K562 (cell line): ENCODE results near the gene SV2C. TPM values are rescaled to one million over a fixed set of nuclear protein-coding genes. Genes with fewer than 3 reads are reported as not detected.

Experiments used
- EP300 ChIP-seq: IDR thresholded peaks from 2 replicates; pipeline ENCODE4 v1.6.1; 2012; ENCODE audit warnings: low read length, improper control_type of control experiment
- FOSL1 ChIP-seq: fragments of 200-800 bp; sonication (Bioruptor generic); conservative IDR thresholded peaks from 2 replicates; pipeline ENCODE4 v1.6.1; 2016; ENCODE audit warnings: missing genetic modification characterization, missing compliant biosample characterization
- MAZ ChIP-seq, 2 experiments: fragments of 450-650 bp in 1 of 2; sonication (generic) in 1 of 2; formaldehyde crosslinking; IDR thresholded peaks in 1 of 2; conservative IDR thresholded peaks in 1 of 2; 2 replicates each; pipeline versions ENCODE4 v1.4.0 to v1.5.0; 2020; ENCODE audit warnings: mild to moderate bottlenecking in 1 of 2, missing genetic modification reagents in 1 of 2
- NFRKB ChIP-seq: fragments of 450-650 bp; IDR thresholded peaks from 2 replicates; pipeline ENCODE4 v1.6.1; 2016; ENCODE audit warnings: low read depth
- NRF1 ChIP-seq, 2 experiments: fragments of 450-650 bp; IDR thresholded peaks in 1 of 2; conservative IDR thresholded peaks in 1 of 2; 2 replicates each; pipeline ENCODE4 v1.6.1; 2014; ENCODE audit warnings: mild to moderate bottlenecking in 2 of 2
- POU5F1 ChIP-seq: fragments of 150-350 bp; IDR thresholded peaks from 2 replicates; pipeline ENCODE4 v1.6.1; 2014; ENCODE audit warnings: borderline replicate concordance, low read length, low read depth, mild to moderate bottlenecking; ENCODE audit not compliant: partially characterized antibody
- ZNF586 ChIP-seq: fragments of 450-650 bp; formaldehyde crosslinking; conservative IDR thresholded peaks from 2 replicates; pipeline ENCODE4 v1.4.0; 2020; ENCODE audit warnings: mild to moderate bottlenecking, moderate library complexity
- ZNF780A ChIP-seq: fragments of 250-450 bp; sonication (Bioruptor Pico); IDR thresholded peaks from 2 replicates; pipeline ENCODE4 v1.5.0; 2021; ENCODE audit warnings: mild to moderate bottlenecking
- polyA plus RNA-seq, 8 experiments: library from polyadenylated mRNA; depleted of rRNA in 4 of 8; stranded (reverse) in 5 of 8; unstranded in 3 of 8; fragments of >200 nt; fragmentation: Nextera tagmentation in 2 of 8; fragmentation: Illumina TruSeq in 1 of 8; extraction: Ambion mirVana in 2 of 8; extraction: Trizol in 1 of 8; gene quantifications; 2 replicates each; pipeline versions ENCODE4 v1.2.1 to v1.2.3, GENCODE V29; 2011 to 2014; ENCODE audit warnings: inconsistent platforms in 1 of 8, missing spikeins in 1 of 8
- total RNA-seq, 7 experiments: library from RNA; depleted of rRNA in 6 of 7; stranded (reverse); fragments of >200 nt in 6 of 7; fragmentation: Illumina TruSeq in 2 of 7; extraction: Trizol in 2 of 7; gene quantifications; 2 replicates each; pipeline versions ENCODE4 v1.2.1 to v1.2.3, GENCODE V29; 2011 to 2021; ENCODE audit warnings: low replicate concordance in 1 of 7
- TF ChIP-seq, protein P1 (sequence below): fragments of 450-650 bp; IDR thresholded peaks from 2 replicates; pipeline ENCODE4 v1.6.1; 2016; ENCODE audit warnings: mild to moderate bottlenecking, moderate library complexity
- TF ChIP-seq, protein P2 (sequence below), 2 experiments: fragments of 450-650 bp in 1 of 2; sonication (generic) in 1 of 2; formaldehyde crosslinking; conservative IDR thresholded peaks; 2 replicates each; pipeline versions ENCODE4 v1.4.0 to v1.8.1; 2020 to 2022; ENCODE audit warnings: mild to moderate bottlenecking in 1 of 2, missing genetic modification reagents in 1 of 2
- TF ChIP-seq, protein P3 (sequence below): fragments of 250-450 bp; sonication (Bioruptor Pico); IDR thresholded peaks from 2 replicates; pipeline ENCODE4 v1.8.0; 2021; ENCODE audit warnings: moderate library complexity, mild to moderate bottlenecking, inconsistent platforms

SV2C gene
- total and polyA plus RNA-seq, 9 of the 15 experiments (the other 6 are each of a cell fraction or from before 2014, with no cell fraction given): 0.05 TPM; not detected in 8

DNA sequence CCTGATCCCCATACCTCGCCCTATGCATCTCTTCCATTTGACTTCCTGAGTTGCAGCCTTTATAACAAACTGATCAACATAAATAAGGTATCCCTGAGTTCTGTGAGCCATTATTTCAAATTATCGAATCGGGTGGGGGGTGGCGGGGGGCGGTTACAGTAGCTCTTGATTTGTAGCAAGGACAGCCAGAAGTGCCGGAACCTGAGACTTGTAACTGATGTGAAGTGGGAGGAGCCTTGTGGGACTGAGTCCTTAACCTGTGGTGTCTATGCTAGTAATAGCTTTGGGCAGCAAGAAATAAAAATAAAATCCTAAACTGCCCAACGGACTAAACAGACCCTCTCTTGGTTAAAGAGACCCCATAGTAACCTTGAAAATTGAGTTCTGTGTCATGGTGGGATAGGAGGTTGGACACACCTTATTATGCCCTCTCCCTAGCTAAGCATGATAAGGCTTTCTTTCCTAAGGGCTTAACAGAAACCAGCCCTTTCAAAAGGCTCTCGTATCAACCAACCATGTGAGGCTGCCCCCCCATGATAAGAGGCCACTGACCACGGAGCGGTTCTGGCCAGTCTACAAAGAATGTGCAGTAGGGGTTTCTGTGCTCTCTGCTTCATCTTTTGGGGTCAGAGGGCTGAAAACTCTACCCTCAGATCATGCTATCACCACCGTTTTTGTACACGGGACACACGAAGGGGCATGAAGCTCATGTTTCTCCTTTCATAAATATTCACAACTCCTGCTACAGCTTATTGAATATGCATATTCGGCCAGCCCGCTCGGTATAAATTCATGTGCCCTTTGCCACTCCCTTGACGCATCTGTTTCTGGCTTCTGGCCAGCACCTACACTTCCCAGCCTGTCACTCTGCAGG, 280.4 kb downstream of the SV2C start (continued):
- TF ChIP-seq, protein P1, sequence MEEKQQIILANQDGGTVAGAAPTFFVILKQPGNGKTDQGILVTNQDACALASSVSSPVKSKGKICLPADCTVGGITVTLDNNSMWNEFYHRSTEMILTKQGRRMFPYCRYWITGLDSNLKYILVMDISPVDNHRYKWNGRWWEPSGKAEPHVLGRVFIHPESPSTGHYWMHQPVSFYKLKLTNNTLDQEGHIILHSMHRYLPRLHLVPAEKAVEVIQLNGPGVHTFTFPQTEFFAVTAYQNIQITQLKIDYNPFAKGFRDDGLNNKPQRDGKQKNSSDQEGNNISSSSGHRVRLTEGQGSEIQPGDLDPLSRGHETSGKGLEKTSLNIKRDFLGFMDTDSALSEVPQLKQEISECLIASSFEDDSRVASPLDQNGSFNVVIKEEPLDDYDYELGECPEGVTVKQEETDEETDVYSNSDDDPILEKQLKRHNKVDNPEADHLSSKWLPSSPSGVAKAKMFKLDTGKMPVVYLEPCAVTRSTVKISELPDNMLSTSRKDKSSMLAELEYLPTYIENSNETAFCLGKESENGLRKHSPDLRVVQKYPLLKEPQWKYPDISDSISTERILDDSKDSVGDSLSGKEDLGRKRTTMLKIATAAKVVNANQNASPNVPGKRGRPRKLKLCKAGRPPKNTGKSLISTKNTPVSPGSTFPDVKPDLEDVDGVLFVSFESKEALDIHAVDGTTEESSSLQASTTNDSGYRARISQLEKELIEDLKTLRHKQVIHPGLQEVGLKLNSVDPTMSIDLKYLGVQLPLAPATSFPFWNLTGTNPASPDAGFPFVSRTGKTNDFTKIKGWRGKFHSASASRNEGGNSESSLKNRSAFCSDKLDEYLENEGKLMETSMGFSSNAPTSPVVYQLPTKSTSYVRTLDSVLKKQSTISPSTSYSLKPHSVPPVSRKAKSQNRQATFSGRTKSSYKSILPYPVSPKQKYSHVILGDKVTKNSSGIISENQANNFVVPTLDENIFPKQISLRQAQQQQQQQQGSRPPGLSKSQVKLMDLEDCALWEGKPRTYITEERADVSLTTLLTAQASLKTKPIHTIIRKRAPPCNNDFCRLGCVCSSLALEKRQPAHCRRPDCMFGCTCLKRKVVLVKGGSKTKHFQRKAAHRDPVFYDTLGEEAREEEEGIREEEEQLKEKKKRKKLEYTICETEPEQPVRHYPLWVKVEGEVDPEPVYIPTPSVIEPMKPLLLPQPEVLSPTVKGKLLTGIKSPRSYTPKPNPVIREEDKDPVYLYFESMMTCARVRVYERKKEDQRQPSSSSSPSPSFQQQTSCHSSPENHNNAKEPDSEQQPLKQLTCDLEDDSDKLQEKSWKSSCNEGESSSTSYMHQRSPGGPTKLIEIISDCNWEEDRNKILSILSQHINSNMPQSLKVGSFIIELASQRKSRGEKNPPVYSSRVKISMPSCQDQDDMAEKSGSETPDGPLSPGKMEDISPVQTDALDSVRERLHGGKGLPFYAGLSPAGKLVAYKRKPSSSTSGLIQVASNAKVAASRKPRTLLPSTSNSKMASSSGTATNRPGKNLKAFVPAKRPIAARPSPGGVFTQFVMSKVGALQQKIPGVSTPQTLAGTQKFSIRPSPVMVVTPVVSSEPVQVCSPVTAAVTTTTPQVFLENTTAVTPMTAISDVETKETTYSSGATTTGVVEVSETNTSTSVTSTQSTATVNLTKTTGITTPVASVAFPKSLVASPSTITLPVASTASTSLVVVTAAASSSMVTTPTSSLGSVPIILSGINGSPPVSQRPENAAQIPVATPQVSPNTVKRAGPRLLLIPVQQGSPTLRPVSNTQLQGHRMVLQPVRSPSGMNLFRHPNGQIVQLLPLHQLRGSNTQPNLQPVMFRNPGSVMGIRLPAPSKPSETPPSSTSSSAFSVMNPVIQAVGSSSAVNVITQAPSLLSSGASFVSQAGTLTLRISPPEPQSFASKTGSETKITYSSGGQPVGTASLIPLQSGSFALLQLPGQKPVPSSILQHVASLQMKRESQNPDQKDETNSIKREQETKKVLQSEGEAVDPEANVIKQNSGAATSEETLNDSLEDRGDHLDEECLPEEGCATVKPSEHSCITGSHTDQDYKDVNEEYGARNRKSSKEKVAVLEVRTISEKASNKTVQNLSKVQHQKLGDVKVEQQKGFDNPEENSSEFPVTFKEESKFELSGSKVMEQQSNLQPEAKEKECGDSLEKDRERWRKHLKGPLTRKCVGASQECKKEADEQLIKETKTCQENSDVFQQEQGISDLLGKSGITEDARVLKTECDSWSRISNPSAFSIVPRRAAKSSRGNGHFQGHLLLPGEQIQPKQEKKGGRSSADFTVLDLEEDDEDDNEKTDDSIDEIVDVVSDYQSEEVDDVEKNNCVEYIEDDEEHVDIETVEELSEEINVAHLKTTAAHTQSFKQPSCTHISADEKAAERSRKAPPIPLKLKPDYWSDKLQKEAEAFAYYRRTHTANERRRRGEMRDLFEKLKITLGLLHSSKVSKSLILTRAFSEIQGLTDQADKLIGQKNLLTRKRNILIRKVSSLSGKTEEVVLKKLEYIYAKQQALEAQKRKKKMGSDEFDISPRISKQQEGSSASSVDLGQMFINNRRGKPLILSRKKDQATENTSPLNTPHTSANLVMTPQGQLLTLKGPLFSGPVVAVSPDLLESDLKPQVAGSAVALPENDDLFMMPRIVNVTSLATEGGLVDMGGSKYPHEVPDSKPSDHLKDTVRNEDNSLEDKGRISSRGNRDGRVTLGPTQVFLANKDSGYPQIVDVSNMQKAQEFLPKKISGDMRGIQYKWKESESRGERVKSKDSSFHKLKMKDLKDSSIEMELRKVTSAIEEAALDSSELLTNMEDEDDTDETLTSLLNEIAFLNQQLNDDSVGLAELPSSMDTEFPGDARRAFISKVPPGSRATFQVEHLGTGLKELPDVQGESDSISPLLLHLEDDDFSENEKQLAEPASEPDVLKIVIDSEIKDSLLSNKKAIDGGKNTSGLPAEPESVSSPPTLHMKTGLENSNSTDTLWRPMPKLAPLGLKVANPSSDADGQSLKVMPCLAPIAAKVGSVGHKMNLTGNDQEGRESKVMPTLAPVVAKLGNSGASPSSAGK: peak; percentile 65
- no peak for TF ChIP-seq ZNF586
- peak in 1 of 2 experiments; percentile 70; a peak in 2 of 4 replicates for TF ChIP-seq MAZ (CRISPR knock-in tag; conservative IDR thresholded peaks at IDR 0.05 in 1 of 2, IDR thresholded peaks at IDR 0.05 in 1 of 2)
- TF ChIP-seq, protein P2, sequence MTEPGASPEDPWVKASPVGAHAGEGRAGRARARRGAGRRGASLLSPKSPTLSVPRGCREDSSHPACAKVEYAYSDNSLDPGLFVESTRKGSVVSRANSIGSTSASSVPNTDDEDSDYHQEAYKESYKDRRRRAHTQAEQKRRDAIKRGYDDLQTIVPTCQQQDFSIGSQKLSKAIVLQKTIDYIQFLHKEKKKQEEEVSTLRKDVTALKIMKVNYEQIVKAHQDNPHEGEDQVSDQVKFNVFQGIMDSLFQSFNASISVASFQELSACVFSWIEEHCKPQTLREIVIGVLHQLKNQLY (CRISPR knock-in tag; conservative IDR thresholded peaks at IDR 0.05): no peak
- TF ChIP-seq, protein P3, sequence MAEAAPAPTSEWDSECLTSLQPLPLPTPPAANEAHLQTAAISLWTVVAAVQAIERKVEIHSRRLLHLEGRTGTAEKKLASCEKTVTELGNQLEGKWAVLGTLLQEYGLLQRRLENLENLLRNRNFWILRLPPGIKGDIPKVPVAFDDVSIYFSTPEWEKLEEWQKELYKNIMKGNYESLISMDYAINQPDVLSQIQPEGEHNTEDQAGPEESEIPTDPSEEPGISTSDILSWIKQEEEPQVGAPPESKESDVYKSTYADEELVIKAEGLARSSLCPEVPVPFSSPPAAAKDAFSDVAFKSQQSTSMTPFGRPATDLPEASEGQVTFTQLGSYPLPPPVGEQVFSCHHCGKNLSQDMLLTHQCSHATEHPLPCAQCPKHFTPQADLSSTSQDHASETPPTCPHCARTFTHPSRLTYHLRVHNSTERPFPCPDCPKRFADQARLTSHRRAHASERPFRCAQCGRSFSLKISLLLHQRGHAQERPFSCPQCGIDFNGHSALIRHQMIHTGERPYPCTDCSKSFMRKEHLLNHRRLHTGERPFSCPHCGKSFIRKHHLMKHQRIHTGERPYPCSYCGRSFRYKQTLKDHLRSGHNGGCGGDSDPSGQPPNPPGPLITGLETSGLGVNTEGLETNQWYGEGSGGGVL: no peak
- TF ChIP-seq FOSL1 (tag): peak; percentile 60; the same call in 1 of the 2 replicates
- TF ChIP-seq EP300: peak; percentile 85; the same call in 1 of the 2 replicates
- TF ChIP-seq POU5F1: no peak
- no peak for TF ChIP-seq NFRKB
- peak in 1 of 2 experiments; percentile 42; a peak in 2 of 4 replicates for TF ChIP-seq NRF1 (conservative IDR thresholded peaks at IDR 0.05 in 1 of 2, IDR thresholded peaks at IDR 0.05 in 1 of 2)
- no peak for TF ChIP-seq ZNF780A
